Activated CD4-positive, alpha-beta T cell treated with anti-CD3 and anti-CD28 coated beads for 24 hours (primary cell): ENCODE results near the gene ADAMTS13.
A peak's percentile ranks its signal among the peaks of the same experiment; 100 is the strongest.

Experiments used
- DNase-seq, 2 donors: peaks; one replicate each; pipeline ENCODE4 v3.0.0-alpha.2; 2020; ENCODE audit warnings: low read depth in 2 of 2

The ADAMTS13 gene

DNA sequence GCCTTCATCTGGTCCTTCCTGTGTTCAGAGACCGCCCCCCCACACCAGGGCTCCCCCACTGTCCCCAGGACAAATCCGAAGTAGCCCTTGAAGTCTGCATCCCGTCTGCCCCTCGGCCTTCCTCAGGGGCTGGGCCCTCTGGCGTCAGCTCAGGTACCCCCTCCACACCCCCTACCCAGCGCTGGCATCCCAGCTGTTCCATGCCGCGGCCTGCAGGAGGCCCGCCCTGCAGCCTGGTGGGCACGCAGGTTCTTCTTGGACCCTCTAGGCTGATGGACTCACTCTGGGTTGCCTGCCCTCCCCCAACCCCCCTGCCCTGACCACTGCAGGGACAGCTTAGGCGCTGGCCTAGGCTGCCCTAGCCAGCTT, 50.1 kb downstream of the ADAMTS13 start:
- DNase-seq, result no peak

DNA sequence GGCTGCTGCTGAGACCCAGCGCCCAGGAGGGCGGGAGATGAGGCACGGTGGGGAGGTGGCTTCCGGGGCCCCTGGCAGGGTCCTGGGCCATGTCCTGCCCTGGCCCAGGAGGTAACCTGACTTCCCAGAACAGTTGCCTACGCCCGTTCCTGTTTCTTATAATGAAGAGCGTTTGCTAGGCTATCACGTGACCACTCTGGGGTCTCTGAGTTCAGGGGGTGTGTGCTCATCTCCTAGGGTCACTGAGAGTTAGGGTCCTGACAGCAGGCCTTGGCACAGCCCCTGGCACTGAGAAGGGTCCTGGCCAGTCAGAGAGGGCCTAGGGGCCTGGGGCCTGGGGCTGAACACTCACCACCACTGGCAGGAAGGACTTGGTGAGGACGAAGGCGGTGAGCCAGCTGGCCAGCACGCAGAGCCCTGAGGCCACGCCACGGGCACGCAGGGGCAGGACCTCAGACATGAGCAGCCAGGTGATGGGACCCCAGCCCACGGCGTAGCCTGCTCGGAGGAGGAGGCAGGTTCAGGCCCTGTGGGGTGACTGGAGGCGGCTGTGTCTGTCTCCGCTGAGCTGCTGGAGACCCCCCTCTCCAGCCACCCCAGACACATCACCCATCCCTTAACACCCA, 50.7 kb downstream of the ADAMTS13 start:
- no peak for DNase-seq

DNA sequence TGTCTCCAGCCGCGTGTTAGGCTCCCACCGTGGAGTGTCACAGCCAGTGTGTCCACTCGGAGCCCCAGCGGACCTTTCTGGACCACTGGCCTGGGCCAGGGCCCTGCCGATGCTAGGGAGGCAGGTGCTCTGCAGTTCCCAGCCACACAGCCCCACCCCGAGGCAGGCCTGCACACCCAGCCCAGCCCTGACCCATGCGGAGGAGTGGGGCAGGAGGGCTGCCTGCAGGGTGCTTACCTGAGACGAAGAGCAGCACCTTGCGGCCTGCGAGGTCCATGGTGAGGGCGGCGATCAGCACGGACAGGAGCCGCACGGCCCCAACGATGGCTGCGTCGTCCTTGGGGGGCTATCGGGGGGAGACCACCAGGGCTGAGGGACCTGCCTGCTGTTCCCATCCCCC, 51.6 kb downstream of the ADAMTS13 start:
- DNase-seq, result no peak

DNA sequence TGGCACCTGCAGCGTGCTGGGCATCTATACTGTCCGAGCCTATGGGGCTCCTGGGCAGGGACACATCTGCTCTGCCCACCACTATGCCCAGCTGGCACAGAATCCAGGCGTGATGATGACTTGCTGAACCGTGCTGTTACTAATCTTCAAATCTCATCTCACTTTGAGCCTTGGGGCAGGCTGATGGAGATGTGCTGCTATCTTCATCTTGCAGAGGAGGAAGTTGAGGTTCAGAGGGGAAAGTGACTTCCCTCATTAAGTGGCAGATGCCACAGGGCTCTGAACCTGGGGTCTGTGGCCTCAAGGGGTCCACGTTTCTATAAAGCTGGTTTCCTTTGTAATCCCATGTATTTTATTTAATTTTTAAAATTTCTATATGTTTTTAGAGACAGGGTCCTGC, 52.0 kb downstream of the ADAMTS13 start:
- no peak for DNase-seq

DNA sequence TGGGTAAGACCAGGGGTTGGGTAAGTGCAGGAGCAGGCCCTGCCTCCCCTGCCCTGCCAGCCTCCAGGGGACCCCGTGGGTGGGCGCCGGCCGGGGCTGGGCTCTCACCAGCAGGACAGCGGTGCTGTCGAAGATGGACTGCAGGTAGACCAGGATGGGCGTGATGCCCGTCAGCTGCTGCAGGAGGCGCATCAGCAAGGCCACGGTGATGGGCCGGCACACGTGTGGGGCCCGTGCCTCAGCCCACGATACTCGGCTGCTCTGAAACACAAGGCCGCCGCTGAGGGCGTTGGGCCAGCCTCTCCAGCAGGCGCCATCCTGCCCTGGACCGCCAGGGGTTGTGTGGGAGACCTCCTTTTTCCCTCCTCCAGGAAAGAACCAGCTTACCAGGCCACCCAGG, 52.7 kb downstream of the ADAMTS13 start:
- DNase-seq, result no peak

DNA sequence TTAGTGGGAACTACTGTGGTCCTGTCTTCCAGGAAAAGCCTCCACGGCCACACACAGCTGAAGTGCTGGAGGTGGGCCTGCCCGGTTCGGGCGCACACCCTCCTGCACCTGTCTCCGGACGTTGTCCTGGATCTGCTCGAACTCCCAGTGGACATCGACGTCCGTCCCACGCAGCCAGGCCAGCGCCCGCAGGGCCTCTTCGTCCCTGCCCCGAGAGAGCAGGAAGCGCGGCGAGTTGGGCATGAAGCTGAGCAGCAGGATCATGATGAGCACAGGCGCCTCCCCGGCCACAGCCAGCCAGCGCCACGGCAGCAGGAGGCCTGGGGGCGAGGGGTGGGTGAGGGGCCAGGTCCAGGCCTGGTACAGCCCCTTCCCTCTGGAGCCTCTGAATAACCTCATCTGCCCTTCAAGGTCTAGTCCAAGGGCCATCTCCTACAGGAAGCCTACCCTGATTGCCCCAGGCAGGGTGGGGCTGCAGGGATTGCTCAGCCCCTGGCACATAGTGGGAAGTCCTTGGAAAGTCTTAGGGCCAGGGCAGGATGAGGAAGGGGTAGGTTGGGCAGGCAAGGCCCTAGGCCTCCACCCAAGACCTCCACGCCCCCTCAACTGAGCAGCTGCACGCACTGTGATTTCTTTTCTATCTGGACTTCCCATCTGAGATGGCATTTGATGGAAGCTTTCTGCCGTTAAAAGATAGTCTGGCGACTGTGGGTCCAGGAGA, 53.3 kb downstream of the ADAMTS13 start:
- no peak for DNase-seq

DNA sequence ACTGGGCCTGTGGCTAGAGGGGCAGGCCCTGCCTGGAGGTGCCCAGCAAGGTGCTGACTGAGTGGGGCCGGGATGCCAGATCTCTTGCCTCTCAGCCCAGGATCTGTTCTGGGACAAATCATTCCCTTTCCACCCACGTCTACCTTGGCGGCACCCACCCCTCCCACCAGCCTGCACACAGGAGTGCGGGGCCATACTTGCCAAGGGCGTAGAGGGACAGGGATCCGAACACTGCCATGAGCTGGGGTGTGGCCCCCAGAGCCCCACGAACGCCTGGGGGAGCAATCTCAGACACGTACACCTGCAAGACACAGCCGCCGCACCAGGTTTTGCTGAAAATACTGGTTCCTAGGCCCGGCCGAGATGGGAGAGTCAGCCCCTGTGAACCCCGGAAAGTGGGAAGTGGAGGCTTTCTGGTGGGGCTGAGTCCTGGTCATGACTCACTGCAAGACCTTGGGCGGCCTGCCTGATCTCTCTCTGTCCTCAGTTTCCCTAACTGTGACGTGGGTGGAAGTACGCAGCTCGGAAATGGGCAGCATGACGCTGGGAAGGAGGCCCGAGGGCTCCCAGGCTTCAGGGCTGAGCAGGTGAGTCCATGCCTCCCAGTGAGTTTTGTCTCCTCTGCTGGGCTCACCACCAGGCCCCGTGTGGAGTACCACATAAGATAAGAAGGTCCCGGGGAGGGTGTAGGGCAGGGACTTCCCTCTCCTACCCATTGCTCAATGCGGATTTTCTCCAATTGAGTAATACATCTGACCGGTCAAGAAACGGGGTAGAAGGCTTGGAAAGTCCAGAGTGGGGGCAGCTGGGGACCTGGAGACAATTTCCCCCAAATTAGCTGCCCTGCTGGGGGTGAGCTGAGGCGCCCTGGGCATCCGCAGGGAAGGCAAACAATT, 54.1 kb downstream of the ADAMTS13 start:
- no peak for DNase-seq

DNA sequence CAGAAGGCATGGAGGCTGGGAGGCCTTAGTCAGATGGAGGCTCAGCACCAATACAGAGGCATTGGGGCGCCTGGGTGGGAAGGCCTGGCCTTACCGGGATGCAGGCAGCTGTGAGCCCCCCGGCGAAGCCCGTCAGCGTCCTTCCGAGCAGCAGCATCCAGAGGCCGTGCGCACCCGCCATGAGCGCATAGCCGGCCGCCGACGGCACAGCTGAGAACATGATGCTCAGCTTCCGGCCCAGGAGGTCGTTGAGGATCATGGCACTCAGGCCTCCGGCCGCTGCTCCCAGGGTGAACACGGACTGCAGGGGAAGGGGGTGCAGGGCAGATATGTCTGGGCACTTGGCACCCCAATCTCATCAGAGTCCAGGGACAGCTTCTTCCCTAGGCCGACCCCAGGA, 54.8 kb downstream of the ADAMTS13 start:
- DNase-seq, result no peak

DNA sequence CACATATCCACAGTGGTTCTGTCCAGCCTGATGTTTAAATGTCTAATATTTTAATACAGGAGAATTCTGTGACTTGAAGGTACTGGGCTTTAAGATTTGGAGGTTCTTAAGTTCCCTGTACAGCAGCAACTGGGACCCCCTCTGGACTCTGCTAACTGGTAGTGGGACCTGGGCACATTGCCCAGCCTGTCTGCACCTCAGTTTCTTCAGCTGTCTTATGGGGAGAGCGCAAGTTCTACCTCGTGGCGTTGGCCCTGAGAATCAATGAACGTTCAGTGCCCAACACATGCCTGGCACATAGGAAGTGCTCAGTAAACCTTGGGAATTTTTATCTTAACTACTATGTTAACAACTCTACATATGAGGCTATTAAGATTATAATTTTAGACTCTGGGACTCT, 55.3 kb downstream of the ADAMTS13 start:
- no peak for DNase-seq

DNA sequence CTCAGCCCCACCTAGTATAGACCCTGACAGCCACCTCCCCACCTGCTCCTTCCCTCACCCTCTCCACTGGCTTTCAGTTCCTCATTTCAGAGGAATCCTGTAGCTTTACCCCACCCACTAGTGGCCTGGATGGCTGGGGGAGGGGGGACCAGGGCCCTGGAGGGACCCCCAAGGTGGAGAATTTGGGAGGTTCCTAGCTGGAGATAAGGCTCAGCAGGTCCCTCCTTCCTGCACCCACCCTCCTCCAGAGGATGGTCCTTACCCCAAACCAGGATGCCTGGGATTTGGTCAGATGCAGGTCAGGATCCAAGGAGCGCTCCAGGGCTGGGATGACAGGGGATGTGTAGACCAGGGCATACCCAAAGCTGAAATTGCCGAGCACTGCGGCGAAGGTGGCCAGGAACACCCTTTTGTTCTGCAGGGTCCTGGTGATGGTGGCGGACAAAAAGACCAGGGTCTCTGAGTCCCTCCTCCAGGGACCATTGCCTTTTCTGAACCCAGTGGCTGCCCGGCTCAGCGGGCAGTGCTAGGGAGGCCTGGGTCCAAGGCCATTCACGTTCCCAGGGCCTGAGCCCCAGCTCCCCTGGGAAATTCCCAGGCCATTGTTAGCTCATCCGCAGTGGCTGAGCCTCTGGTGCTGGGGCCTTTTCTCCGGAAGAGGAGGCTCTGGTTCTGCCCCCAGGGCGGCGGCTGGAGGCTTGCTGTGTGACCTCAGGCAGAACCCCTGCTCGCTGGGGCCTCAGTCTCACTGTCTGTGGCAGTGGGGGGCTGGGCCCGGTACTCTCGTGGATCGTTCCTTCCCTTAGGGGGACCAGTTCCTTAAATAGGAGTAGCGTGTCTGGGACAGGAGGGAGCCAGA, 56.1 kb downstream of the ADAMTS13 start:
- no peak for DNase-seq

DNA sequence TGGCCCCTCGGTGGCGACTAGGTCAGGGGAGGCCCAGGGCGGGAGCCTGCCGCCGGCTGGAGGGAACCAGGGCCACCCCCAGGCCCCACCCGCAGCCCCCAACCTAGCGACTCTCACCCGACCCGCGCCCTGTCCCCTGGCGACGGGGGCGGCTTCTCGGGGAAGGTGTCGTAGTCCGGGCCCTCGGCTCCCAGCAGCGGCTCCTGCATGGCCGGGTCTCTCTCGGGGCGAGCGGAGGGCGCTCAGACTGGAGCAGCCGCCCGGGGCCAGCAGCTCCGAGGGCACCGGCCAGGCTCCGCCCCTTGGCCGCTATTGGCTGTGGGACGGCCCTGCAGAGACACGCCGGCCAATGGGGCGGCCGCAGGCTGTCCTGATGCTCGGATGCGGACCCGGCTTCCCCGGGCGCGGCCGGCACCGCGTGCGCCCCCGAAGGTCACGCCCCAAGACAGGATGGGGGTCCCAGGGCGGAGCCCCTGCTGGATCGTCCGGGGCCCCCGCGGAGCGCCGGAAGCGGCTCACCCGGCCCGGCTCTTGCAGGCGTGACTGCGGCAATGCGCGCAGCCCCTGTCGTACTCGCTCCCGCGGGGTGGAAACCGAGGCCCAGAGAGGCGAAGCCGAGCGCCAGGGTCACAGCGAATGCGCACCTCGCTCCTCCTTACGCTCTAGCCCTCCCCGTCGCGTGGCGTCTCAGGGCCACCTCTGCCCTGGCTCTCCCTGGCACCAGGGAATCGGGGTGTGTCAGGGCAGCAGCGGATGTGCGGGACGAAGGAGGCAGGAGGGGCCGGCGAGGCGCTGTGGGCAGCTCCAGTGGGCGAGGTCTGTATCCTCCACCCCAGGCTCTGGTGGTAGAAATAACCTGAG, 56.9 kb downstream of the ADAMTS13 start, which contains the start of gene SLC2A6:
TSS of gene SLC2A6 (minus strand) at position 249 of the 861 bp plus-strand sequence. CDS start at position 209, 40 bp downstream.
- peak; percentile 60 to 71 for DNase-seq

DNA sequence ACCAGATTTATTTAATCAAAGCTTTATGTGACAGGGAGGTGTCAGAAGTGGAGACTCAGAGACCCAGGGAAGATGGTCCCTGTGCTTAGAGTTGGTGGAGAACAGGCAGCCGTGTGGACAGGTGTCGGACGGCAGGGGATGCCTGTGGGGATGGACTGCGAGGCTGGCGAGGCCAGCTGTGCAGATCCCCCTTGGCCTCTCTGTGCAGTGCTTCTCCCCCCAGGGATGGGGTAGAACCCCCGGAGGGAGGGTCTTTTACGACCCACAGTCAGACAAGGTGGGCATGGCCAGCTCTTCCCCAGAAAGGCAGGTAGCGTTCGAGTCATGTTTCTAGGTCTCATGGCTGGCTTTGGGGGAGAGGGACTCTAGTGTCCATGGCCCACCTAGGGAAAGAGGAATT, 61.4 kb downstream of the ADAMTS13 start:
- DNase-seq, result no peak

DNA sequence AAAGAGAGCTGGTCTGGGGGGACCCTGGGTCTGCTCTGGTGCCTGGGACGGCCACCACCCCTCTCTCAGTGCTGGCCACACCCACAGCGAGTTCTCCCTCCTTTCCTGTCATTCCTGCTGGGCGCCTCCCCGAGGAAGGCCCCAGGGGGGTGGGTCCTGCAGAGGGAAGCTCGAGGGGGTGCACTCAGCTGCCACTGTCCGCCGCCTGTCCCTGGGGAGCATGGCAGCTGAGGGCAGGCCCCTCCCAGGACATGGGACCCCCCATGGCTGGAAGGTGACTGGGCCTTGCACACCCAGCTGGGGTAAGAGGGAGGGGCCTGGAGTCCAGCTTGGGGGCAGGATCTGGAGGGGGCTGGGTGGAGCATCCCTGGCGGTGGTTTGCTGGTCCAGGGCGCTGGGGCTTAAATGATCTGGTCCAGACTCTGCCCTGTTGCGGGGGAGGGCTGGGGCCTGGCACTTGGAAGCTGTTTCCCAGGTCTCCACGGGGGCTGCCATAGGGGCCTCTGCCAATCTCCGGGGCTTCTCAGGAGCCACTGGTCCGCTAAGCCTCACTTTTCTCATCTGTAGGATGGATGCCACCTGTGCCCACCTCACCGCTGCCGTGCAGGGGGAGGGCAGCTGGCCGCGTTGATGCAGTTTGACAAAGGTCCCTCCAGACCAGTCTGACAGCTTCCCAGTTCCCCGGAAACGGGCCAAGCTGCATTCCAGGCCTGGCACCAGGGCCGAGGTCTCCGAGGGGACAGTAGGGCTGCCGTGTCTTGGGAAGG, 62.7 kb downstream of the ADAMTS13 start:
- DNase-seq, result no peak

DNA sequence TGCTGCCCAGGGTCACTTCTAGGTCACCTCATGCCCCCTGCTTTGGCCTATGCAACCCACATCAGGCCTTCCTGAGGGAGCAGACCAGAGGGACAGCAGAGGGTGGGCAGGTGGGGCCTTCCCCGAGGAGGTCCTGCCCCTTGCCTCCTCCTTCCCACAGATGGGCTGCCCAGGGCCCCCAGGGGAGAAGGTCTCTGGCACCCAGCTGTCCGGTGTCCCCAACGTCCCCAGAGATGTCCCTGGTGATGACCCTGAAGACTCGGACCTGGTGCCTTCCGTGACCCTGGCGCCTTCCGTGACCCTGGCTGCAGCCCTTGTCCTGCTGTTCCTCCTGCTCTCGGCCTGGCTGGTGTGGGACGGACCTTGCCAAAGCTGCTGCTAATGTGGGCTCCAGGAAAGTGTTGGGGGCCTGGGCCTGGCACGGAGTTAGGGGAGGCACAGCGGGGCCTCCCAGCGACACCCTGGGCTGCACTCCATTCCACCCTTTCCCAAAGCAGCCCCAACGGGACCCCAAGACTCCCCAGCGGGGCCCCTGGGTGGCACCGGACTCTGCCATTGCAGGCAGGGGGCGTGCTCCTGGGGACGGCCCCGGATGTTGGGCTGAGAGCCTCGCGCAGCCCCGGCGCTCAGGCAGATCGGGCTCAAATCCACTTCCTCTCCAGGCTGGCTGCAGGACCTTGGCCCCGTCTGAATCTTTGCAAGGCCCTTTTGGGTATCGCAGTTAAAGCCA, 63.5 kb downstream of the ADAMTS13 start:
- DNase-seq, result no peak

DNA sequence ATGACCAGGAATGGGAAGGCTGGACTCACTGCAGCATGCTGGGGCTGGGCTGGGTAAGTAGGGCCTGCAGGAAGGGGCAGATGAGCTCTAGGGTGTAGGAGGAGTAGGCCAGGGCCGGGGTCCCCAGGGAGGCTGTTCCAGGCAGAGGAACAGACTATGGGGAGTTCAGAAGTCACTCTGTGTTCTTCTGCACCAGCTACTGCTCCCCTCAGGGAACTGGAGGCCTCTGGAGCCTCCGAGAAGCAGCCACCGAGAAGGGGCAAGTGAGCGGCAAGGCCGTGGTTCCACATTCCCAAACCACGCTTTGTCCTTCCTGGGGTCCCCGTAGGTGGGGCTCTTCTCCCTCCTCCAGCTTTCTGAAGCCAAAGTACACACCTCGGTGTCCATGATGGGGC, 65.2 kb downstream of the ADAMTS13 start:
- DNase-seq, result no peak

DNA sequence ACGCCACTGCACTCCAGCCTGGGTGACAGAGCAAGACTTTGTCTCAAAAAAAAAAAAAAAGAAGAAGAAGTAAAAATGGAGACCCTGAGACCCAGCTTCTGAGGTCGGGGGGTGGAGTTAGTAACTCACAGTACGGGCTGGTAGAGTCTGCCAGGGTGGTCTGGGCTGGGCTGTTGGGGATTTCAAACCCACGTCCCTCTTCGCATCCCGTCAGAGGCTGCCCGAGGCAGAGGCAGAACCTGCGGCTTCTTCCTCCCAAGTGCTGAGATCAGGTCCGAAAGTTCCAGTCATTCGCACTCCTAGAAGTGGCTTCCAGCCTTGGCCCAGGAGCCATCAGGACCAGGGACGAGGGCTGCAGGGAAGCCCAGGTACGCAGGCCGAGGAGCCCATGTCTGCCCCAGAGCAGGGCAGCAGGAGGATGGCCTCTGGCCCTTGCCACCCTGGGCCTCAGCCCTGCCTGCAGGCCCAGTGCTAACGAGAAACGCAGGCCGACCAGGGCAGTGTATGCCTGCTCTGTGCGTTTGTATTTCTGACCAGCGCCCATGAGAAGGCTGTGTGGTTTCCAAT, 66.6 kb downstream of the ADAMTS13 start:
- no peak for DNase-seq

DNA sequence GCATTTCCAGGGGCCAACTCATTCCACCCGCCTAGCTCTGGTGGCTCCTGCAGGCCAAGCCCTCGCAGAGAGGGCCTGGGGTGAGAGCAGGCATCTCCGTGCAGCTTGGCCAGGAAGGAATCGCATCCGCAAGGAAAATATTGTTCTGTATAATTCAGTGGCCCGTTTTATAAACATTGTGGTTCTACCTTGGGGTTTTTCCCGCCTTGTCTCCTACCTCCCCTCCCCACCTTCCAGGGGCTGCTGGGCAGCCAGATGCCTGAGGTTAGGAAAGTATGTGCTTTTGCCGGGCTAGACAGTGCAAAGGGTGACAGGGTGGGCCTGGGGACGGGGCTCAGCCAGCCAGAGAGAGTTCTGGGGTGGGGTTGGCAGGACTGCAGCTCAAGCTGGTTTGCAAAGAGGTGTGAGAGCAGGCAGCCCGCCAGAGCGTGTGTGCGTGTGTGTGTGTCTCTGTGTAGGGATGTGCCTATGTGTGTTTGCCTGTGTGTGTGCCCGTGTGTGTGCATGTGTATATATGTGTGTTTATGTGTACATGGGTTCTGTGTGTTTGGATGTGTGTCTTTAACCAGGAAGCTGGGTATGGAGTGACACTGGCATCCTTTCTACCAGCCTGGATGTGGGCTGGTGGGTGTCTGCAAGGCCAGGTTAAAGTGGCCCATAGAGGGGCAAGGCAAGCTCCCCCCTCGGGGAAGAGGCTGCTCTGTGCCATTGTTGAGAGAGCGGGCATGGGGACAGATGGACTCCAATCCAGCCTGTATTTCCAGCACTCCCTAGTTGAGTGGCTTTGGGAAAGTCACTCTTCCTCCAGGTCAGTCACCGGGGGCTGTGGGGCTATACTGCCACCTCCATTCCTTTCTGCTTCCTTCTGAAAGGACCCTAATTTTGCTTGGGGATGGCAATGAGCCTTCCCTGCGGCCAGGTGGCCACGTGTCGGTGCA, 67.4 kb downstream of the ADAMTS13 start:
- DNase-seq, result no peak

DNA sequence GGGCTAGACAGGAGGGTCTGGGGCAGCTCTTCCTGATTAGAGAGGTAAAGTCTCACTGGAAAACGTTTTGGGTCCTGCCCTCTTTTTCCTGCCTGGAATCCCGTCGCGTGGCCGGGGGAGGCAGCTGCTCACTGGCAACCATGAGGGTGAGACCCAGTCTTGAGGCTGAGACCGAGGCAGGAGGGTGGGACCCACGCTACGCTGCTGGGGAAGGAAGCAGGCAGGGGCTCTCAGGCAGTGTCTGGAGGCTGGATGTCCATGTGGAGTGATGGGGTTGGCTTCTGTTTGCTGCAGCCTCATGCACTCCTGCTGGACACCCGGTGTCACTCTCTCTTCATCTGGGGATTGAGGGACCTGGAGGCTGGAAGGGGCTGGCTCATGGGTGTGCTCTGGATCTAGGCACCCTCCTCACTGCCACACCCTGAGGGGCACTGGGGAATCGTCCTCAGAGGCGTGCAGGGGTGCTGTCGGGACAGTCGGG, 68.1 kb downstream of the ADAMTS13 start:
- DNase-seq, result no peak
